ENCODE data around the gene RBP4. TPM values are rescaled to one million over a fixed set of nuclear protein-coding genes. Genes with fewer than 3 reads are reported as not detected.

The RBP4 gene
- total RNA-seq, 2 donors from 2014 or later: 0.64 to 5.3 TPM

GRCh38 chr10:93622942-93623341, 21.9 kb upstream of the RBP4 start:
- Histone ChIP-seq H3K27me3 (replicated peaks; ENCODE audit: insufficient read depth) (no peaks in the 10 kb centered on the region), H3K27ac (no peak overlapping the region), H3K9me3 (no peaks in the 10 kb centered on the region), H3K4me1 (replicated peaks) (no peaks in the 10 kb centered on the region), H3K36me3 (no peaks in the 10 kb centered on the region), H3K4me3 (no peak overlapping the region)
- intact Hi-C loops (cut with DNase I): no loop called here
- TF ChIP-seq CTCF (IDR thresholded peaks at IDR 0.05): no peak
- TF ChIP-seq POLR2A (IDR thresholded peaks at IDR 0.05): no peak
- no peak for TF ChIP-seq POLR2AphosphoS5 (IDR thresholded peaks at IDR 0.05)
- no peak for DNase-seq (ENCODE audit: low spot score)
- WGBS: 90% methylated on average over 1 of the region's 1 CpG

- no peak for DNase-seq (ENCODE audit: low spot score)
- no peaks in the 10 kb centered on the region for H3K27me3 ChIP-seq (replicated peaks; ENCODE audit: insufficient read depth)
- WGBS: 83% methylated on average over 7 of the region's 7 CpGs
- TF ChIP-seq POLR2AphosphoS5 (IDR thresholded peaks at IDR 0.05) (no peak), CTCF (IDR thresholded peaks at IDR 0.05) (no peak), POLR2A (IDR thresholded peaks at IDR 0.05) (no peak)
- H3K36me3 ChIP-seq: no peaks in the 10 kb centered on the region
- H3K4me1 ChIP-seq (replicated peaks): no peaks in the 10 kb centered on the region
- intact Hi-C loops (cut with DNase I): no loop called here
- H3K4me3 ChIP-seq: no peak overlapping the region
- no peak overlapping the region for H3K27ac ChIP-seq
- no peaks in the 10 kb centered on the region for H3K9me3 ChIP-seq
Measured at GRCh38 chr10:93620925-93621324, 19.9 kb upstream of the RBP4 start.

GRCh38 chr10:93615576-93616235, 14.7 kb upstream of the RBP4 start:
- Histone ChIP-seq H3K27me3 (replicated peaks; ENCODE audit: insufficient read depth) (no peaks in the 10 kb centered on the region), H3K4me1 (replicated peaks) (no peaks in the 10 kb centered on the region), H3K27ac (no peak overlapping the region), H3K4me3 (no peak overlapping the region), H3K9me3 (no peaks in the 10 kb centered on the region), H3K36me3 (no peaks in the 10 kb centered on the region)
- no peak for TF ChIP-seq CTCF (IDR thresholded peaks at IDR 0.05)
- TF ChIP-seq POLR2A (IDR thresholded peaks at IDR 0.05): no peak
- no peak for TF ChIP-seq POLR2AphosphoS5 (IDR thresholded peaks at IDR 0.05)
- whole genome bisulfite sequencing: 80% methylated on average over 9 of the region's 9 CpGs
- intact Hi-C loops (cut with DNase I): no loop called here
- DNase-seq (ENCODE audit: low spot score): no peak

- no peak for DNase-seq (ENCODE audit: low spot score)
- intact Hi-C loops (cut with DNase I): no loop called here
Measured at GRCh38 chr10:93614101-93614825, 13.2 kb upstream of the RBP4 start.

More at GRCh38 chr10:93614101-93614825, 13.2 kb upstream of the RBP4 start:
- Histone ChIP-seq H3K9me3 (no peaks in the 10 kb centered on the region), H3K4me3 (no peak overlapping the region), H3K4me1 (replicated peaks) (no peaks in the 10 kb centered on the region), H3K27me3 (replicated peaks; ENCODE audit: insufficient read depth) (no peaks in the 10 kb centered on the region), H3K27ac (no peak overlapping the region), H3K36me3 (no peaks in the 10 kb centered on the region)
- no peak for TF ChIP-seq CTCF (IDR thresholded peaks at IDR 0.05)
- no peak for TF ChIP-seq POLR2AphosphoS5 (IDR thresholded peaks at IDR 0.05)
- no peak for TF ChIP-seq POLR2A (IDR thresholded peaks at IDR 0.05)
- 75% methylated on average over 7 of the region's 7 CpGs for WGBS
